GM04504 (cell line): ENCODE data around the gene NPTX1.
A peak's percentile ranks its signal among the peaks of the same experiment; 100 is the strongest.

Experiments used
- DNase-seq: peaks from one replicate; pipeline ENCODE4 v3.0.0-alpha.2; 2012; ENCODE audit warnings: low read depth

Gene NPTX1

DNA sequence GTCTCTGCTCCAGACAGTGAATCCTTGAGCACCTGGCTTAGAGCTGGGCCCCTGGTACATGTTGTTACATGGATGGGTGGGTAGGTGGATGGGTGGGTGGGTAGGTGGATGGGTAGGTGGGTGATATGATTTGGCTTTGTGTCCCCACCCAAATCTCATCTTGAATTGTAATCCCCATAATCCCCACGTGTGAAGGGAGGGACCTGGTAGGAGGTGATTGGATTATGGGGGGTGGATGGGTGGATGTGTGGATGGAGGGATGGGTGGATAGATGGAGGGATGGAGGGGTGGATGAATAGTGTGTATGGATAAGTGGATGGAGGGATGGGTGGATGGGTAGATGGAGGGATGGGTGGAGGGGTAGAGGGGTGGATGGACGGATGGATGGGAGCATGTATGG lies 26.6 kb upstream of the NPTX1 start:
- no peak for DNase-seq

DNA sequence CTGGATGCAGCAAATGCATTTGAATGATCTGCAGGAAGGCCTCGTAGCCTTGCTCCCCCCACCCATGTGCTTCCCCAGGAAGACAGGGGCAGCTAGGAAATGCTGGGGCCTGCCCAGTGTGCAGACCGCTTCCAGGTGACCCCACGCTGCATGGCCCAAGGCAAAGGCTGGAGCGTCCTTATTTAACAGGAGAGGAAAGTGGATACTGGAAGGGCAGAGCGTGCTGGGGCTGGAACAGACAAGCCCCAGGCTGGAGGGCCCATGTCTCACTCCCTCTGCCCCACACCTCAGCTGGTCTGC lies 26.1 kb upstream of the NPTX1 start:
- DNase-seq = no peak

DNA sequence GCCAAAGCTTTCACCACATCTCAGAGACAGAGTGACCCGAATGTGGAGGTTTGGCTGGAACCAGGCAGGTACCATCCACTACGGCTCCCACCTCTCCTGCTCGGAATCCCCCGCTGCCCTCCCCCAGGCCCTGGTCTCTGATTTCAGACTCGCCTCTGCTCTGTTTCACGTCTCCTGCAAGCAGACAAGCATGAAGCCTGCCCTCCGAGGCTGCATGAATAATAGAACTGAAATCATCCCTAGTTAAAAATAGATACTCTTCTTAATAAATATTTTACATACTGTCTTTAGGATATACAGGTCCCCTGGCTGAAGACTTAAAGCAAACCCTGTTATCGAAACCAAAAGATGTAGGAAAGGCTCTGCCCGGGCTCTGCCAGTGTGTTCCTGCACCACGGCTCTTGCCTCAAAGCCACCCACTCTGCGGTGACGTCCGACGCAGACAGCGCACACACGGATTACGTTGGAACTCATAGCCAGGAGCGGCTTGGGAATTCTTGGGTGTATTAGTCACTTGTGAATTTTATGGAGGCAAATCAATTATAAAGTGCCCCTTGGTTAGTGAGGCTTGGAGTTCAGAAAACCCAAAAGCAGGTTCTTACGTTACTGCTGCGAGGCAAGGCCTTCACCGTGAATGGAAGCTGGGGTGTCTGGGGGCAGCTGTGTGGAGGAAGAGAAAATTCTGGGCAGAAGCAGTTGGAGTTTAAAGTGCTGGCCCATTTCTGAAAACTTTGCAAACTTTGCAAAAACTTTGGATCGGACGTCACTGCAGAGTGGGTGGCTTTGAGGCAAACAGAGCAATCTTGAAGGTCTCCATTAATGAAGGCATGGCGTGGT lies 25.6 kb upstream of the NPTX1 start:
- no peak for DNase-seq

- DNase-seq = no peak
Observed at GRCh38 chr17:80499961-80500665, 23.7 kb upstream of the NPTX1 start.

- no peak for DNase-seq
Observed at GRCh38 chr17:80499560-80499959, 23.2 kb upstream of the NPTX1 start.

DNA sequence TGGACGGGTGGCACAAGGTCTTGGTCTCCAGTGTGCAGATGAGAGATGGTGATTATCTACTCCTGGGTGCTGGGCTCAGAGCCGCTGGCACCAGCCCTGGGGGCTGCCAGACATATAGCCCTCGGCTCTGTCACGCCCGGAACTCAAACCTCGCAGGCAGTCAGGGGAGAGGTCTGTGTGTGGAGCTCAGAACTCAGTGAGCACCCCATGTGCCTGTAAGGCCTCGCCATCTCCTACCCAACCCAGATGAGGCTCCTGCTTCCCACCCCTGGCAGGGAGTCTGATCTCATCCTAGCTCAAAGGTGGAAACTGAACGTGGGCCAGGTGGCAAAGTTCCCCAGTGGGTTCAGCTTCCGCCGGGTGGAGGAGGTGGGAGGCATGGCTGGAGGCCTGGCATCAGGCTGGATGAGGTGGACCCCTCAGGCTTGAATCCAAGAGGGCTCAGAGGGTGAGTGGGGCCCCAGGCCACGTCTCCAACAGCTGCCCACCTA lies 22.6 kb upstream of the NPTX1 start:
- no peak for DNase-seq

DNA sequence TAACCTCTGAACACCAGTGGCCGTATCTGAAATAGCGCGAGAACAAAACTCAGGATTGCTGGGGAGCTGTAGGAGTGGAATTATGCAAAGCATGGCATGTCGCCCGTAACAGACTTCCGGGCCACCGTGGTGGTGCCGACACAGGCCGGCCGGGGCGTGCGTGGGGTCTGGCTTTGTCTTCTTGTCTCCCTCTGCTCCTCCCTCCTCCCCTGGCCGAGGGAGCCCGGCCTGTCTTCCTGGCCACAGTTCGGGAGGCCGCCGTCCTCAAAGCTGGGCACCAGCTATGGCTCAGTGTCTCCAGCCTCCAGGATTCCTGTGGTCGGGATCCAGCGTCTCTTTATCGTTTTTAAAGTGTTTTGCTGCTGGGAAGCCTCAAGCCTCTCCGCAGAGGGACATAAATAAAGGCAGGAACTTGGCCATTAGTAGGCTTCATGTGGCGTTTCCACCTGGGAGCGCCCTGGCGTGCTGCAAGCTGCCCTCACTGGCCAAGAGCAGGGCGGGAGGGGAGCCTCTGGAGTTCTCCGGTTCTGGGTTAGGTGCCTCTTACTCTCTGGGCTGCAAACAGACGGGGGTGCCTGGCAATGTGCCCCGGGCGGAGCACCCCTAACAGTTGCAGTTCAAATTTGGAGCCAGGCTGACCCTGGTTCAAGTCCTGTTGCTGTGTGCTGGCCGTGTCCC lies 22.0 kb upstream of the NPTX1 start:
- DNase-seq = peak; percentile 44

GRCh38 chr17:80497726-80498241 lies 21.4 kb upstream of the NPTX1 start:
- no peak for DNase-seq

GRCh38 chr17:80494547-80494946 lies 18.1 kb upstream of the NPTX1 start:
- DNase-seq = no peak

GRCh38 chr17:80492343-80493136 lies 16.1 kb upstream of the NPTX1 start:
- DNase-seq = no peak

GRCh38 chr17:80491478-80492342 lies 15.3 kb upstream of the NPTX1 start:
- no peak for DNase-seq

GRCh38 chr17:80487511-80487910 lies 11.1 kb upstream of the NPTX1 start:
- DNase-seq = no peak

DNA sequence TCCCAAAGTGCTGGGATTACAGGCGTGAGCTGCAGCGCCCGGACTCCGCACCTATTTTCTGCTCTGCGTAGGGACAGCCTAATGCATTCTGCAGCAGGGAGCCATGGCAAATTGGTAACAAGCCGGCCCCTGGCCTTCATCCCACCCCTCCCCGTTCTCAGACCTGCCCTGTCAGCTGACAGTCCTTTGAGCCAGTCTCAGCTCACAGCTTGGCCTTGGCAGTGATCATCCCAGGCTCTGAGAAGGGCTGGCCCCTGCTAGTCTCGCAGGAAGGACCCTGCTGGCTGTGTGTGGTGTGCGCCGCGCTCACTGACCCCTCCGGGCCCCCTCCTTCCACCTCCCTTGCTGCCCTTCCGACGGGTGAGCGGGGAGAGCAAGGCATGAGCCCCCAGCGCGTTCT lies 10.3 kb upstream of the NPTX1 start:
- no peak for DNase-seq

GRCh38 chr17:80485846-80486245 lies 9.4 kb upstream of the NPTX1 start:
- DNase-seq = no peak

GRCh38 chr17:80482555-80483308 lies 6.3 kb upstream of the NPTX1 start:
- DNase-seq = no peak

DNA sequence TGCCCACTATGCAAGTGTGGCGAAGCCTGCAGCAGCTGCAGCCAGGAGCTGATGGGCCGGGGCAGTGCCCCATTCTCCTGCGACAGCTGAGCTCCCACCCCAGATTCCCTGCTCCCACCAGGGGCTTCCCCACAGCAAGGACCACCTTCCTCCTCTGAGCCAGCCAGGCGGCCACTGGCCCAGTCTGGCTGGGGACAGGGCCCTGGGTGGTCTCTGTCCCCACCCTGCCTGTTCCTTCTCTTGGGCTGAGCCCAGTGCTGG lies 5.6 kb upstream of the NPTX1 start:
- DNase-seq = no peak

DNA sequence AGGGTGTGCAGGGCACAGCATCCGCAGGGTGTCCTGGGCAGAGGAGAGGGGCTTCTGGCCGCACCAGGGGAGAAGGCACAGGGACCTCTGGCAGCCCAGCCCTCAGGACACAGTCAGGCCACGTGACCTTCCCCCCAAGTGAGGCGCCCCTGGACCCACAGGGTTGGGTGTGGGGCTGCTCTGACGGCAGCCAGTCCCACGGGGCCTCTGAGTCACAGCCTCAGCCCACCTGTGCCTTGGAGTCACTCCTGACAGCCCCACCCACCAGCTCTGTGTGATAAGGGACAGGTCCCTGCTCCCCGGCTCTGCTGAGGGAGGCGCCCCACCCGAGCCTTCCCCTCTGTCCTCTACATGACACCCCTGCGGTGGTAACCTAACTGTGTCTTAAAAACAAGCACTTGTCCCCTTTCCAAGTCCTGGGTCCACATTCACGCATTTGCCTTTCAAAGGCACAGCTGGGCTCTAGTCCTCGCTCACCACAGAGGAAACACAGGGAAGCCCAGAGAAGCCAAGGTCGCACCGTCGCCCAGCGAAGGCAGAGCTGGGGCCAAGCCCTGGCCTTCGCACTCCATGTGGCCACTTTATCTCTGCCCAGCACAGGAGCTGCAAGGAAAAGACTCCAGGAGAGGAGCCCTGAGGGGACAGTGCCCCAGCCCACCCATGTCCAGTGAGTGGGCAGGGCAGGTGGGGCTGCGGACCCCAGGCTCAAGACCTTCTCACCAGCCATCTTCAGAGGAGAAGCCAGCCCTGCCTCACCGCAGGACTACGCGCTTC lies 5.1 kb upstream of the NPTX1 start:
- DNase-seq = no peak

- DNase-seq = no peak
Observed at GRCh38 chr17:80480248-80480647, 3.8 kb upstream of the NPTX1 start.

- no peak for DNase-seq
Observed at GRCh38 chr17:80479246-80479566, 2.8 kb upstream of the NPTX1 start.
